ENCODE data around the gene FOXL1.

Gene FOXL1

DNA sequence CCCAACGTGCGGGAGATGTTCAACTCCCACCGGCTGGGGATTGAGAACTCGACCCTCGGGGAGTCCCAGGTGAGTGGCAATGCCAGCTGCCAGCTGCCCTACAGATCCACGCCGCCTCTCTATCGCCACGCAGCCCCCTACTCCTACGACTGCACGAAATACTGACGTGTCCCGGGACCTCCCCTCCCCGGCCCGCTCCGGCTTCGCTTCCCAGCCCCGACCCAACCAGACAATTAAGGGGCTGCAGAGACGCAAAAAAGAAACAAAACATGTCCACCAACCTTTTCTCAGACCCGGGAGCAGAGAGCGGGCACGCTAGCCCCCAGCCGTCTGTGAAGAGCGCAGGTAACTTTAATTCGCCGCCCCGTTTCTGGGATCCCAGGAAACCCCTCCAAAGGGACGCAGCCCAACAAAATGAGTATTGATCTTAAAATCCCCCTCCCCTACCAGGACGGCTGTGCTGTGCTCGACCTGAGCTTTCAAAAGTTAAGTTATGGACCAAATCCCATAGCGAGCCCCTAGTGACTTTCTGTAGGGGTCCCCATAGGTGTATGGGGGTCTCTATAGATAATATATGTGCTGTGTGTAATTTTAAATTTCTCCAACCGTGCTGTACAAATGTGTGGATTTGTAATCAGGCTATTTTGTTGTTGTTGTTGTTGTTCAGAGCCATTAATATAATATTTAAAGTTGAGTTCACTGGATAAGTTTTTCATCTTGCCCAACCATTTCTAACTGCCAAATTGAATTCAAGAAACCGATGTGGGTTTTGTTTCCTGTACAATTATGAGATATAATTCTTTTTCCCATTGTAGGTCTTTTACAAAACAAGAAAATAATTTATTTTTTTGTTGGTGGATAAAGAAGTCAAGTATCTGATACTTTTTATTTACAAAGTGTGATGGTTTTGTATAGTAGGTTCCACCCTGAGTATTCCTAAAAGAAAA, 9.4 kb upstream of the FOXL1 start:
- no peak for DNase-seq (ENCODE audit: low read depth in 1 of 2, low spot score in 1 of 2)
- Histone ChIP-seq H3K4me3 (replicated peaks; ENCODE audit: insufficient read depth, low read length) (no peak overlapping the region), H3K27me3 (ENCODE audit: insufficient read depth, poor library complexity, severe bottlenecking) (peaks cover 12% of the 10 kb centered on the region), H3K27ac (replicated peaks) (no peak overlapping the region)
- TF ChIP-seq, protein P1, sequence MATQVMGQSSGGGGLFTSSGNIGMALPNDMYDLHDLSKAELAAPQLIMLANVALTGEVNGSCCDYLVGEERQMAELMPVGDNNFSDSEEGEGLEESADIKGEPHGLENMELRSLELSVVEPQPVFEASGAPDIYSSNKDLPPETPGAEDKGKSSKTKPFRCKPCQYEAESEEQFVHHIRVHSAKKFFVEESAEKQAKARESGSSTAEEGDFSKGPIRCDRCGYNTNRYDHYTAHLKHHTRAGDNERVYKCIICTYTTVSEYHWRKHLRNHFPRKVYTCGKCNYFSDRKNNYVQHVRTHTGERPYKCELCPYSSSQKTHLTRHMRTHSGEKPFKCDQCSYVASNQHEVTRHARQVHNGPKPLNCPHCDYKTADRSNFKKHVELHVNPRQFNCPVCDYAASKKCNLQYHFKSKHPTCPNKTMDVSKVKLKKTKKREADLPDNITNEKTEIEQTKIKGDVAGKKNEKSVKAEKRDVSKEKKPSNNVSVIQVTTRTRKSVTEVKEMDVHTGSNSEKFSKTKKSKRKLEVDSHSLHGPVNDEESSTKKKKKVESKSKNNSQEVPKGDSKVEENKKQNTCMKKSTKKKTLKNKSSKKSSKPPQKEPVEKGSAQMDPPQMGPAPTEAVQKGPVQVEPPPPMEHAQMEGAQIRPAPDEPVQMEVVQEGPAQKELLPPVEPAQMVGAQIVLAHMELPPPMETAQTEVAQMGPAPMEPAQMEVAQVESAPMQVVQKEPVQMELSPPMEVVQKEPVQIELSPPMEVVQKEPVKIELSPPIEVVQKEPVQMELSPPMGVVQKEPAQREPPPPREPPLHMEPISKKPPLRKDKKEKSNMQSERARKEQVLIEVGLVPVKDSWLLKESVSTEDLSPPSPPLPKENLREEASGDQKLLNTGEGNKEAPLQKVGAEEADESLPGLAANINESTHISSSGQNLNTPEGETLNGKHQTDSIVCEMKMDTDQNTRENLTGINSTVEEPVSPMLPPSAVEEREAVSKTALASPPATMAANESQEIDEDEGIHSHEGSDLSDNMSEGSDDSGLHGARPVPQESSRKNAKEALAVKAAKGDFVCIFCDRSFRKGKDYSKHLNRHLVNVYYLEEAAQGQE (IDR thresholded peaks at IDR 0.05; ENCODE audit: insufficient replicate concordance, low read depth): no peak
- TF ChIP-seq, protein P2, sequence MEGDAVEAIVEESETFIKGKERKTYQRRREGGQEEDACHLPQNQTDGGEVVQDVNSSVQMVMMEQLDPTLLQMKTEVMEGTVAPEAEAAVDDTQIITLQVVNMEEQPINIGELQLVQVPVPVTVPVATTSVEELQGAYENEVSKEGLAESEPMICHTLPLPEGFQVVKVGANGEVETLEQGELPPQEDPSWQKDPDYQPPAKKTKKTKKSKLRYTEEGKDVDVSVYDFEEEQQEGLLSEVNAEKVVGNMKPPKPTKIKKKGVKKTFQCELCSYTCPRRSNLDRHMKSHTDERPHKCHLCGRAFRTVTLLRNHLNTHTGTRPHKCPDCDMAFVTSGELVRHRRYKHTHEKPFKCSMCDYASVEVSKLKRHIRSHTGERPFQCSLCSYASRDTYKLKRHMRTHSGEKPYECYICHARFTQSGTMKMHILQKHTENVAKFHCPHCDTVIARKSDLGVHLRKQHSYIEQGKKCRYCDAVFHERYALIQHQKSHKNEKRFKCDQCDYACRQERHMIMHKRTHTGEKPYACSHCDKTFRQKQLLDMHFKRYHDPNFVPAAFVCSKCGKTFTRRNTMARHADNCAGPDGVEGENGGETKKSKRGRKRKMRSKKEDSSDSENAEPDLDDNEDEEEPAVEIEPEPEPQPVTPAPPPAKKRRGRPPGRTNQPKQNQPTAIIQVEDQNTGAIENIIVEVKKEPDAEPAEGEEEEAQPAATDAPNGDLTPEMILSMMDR (IDR thresholded peaks at IDR 0.05; ENCODE audit: insufficient read depth, low read length): no peak
- no peak for TF ChIP-seq GABPA (IDR thresholded peaks at IDR 0.05; ENCODE audit: low read depth)
- TF ChIP-seq SPI1 (IDR thresholded peaks at IDR 0.05; ENCODE audit: borderline replicate concordance, low read depth): no peak
- TF ChIP-seq POLR2AphosphoS5 (IDR thresholded peaks at IDR 0.05; ENCODE audit: low read depth): no peak

DNA sequence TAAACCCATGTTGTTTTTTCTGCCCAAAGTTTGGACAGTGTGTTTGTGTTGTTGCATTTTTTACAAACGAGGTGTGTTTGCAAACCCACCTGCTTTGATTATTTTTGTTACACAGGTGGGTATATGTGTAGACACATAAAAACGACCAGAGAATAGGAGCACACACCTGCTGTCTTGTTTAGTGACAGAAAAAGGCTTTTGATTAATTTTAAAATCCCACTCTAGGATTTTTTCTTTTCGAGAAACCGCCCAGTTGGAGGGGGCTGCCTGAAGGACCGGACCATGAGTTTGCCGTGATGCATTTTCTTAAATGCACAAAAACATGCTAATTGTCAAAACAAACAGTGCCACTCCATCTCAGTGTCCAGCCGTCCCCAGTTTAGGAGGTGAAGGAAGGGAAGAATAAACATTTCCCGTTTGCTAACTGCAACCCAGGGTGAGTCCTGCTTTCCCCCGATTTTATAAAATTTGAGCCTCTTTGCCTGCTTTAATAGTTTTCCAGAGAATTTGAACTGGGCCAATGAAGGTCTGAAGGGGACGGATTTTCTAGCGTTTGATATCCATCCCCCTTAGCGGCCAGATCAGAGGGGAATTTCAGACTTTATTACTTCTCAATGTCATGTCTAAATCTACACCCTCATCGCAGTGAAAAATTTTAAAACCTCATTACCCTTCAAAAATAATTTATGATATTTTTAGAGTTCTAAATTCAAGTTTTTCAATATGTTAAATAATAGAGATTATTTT, 8.5 kb upstream of the FOXL1 start:
- H3K27ac ChIP-seq (replicated peaks): no peak overlapping the region
- TF ChIP-seq, protein P1 (IDR thresholded peaks at IDR 0.05; ENCODE audit: insufficient replicate concordance, low read depth): no peak
- no peak for TF ChIP-seq GABPA (IDR thresholded peaks at IDR 0.05; ENCODE audit: low read depth)
- TF ChIP-seq, protein P2 (IDR thresholded peaks at IDR 0.05; ENCODE audit: insufficient read depth, low read length): no peak
- no peak for TF ChIP-seq SPI1 (IDR thresholded peaks at IDR 0.05; ENCODE audit: borderline replicate concordance, low read depth)

DNA sequence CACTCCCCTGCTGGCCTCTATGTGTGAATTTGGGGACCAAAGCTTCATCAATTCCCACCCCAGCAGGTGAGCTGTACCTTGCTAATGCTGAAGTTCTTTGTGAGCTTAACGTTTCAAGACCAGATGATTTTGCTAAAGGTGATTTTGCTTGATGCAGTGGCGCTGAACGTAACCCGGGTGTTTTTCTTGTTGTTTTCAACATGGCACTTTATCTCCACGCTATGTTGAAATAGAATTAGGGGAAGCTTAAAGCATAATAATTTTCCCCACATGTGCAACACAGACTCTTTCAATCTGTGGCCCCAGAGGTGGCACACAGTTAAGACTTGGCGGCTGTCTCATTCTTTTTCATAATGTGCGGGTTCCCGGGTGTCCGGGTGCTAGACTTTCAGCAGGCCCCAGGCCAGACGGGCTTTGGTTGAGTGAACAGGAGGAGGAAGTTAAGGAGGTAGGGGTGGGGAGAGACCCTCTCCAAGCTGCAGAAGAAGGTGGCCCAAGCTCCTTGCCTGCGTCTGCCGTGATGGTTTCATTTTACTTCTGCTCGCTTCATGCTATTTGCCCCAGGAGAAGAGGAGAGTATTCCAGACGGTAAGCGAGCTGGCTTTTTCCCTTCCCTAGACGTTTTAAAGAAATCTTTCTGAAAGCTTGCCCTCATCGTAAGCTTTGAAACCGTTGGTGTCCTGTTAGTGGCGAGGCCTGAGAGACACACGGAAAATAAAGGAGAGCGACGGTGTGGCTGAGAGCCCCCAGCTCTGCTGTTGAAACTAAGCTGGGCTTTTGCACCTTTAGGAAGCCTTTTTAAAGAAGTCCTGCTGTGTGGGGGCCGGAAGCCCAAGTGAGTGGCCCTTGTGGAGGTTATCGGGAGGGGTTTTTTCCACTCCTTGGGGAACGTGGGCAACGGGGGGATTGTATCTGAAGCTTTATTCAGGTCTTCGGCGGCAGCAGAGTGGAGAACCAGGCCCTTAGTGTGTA, 7.5 kb upstream of the FOXL1 start:
- Histone ChIP-seq H3K27ac (replicated peaks) (no peak overlapping the region), H3K4me3 (replicated peaks; ENCODE audit: insufficient read depth, low read length) (no peak overlapping the region), H3K27me3 (ENCODE audit: insufficient read depth, poor library complexity, severe bottlenecking) (peaks cover 9% of the 10 kb centered on the region)
- no peak for DNase-seq (ENCODE audit: low read depth in 1 of 2, low spot score in 1 of 2)
- TF ChIP-seq SPI1 (IDR thresholded peaks at IDR 0.05; ENCODE audit: borderline replicate concordance, low read depth): no peak
- TF ChIP-seq, protein P2 (IDR thresholded peaks at IDR 0.05; ENCODE audit: insufficient read depth, low read length): no peak
- TF ChIP-seq POLR2AphosphoS5 (IDR thresholded peaks at IDR 0.05; ENCODE audit: low read depth): no peak
- TF ChIP-seq GABPA (IDR thresholded peaks at IDR 0.05; ENCODE audit: low read depth): no peak
- TF ChIP-seq, protein P1 (IDR thresholded peaks at IDR 0.05; ENCODE audit: insufficient replicate concordance, low read depth): no peak

More for the DNA sequence above, 8.5 kb upstream of the FOXL1 start:
- H3K4me3 ChIP-seq (replicated peaks; ENCODE audit: insufficient read depth, low read length): no peak overlapping the region
- peaks cover 12% of the 10 kb centered on the region for H3K27me3 ChIP-seq (ENCODE audit: insufficient read depth, poor library complexity, severe bottlenecking)
- no peak for DNase-seq (ENCODE audit: low read depth in 1 of 2, low spot score in 1 of 2)
